HG03135 (cell line): ENCODE measurements around the gene OR11H7.
"Not testable (repeated sequence)": the region's sequence is repeated elsewhere in the genome, so short reads cannot be mapped to it uniquely, and the experiment has no call there.

Source experiments
- ATAC-seq: cut with Tn5 transposase; IDR thresholded peaks from one replicate; pipeline ENCODE4 v1.9.1; 2021; ENCODE audit warnings: mild to moderate bottlenecking, moderate library complexity; ENCODE audit not compliant: unreplicated experiment

OR11H7 gene

DNA sequence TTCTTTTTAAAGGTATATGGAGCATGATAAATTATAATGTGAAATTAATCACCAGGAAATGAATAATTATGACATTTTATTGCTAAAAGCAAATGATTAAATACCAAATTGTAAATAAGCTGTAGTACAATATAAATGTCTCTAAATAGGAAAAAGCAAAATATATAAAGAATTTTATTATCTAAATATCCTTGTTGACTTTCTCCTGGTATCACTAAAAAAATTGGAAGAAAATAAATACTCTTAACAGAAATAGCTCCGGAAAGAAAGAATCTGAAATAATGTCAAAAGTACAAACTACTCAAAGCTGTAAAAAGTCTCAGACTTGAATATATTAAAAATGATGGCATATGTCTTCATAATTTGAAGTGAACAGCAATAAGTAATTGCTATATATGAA is at the start of gene OR11H7:
TSS of gene OR11H7 (plus strand) at position 301 of the 400 bp plus-strand sequence.
- ATAC-seq, result no peak

DNA sequence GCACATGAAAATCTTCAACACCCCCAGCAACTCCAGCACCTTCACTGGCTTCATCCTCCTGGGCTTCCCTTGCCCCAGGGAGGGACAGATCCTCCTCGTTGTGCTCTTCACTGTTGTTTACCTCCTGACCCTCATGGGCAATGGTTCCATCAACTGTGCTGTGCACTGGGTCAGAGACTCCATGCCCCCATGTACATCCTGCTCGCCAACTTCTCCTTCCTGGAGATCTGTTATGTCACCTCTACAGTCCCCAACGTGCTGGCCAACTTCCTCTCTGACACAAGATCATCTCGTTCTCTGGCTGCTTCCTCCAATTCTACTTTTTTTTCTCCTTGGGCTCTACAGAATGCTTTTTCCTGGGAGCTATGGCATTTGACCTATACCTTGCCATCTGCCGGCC is 49.6 kb upstream of the OR11H7 start:
- ATAC-seq, result no peak

DNA sequence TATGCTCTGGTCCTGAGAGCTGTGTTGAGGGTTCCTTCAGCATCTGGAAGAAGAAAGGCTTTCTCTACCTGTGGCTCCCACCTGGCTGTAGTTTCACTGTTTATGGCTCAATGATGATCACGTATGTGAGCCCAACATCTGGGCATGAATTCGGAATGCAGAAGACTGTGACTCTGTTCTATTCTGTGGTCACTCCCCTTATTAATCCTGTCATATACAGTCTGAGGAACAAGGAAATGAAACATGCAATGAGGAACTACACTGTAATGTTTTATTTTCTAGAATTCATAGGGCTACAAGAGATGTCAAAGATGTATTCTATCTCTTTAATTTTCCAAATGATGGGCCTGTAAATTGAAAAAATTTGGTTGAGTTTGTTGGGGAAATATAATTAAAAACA is 48.9 kb upstream of the OR11H7 start:
- ATAC-seq, result no peak

DNA sequence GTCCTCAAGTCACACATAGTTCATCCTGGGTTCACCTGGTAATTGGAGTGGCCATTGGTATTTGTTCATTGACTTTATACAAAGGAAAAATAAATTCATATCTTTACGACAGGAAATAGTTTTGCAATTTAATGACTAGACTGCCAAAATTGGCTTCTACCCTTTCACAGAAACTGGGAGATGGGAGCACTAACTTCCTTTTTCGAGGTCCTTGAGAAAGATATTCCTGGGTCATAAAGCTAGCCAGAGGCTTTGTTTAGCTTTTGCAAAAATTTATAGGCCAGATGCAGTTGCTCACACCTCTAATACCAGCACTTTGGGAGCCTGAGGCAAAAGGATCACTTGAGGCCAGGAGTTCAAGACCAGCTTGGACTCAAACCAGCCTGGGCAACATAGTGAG is 48.3 kb upstream of the OR11H7 start:
- no peak for ATAC-seq

DNA sequence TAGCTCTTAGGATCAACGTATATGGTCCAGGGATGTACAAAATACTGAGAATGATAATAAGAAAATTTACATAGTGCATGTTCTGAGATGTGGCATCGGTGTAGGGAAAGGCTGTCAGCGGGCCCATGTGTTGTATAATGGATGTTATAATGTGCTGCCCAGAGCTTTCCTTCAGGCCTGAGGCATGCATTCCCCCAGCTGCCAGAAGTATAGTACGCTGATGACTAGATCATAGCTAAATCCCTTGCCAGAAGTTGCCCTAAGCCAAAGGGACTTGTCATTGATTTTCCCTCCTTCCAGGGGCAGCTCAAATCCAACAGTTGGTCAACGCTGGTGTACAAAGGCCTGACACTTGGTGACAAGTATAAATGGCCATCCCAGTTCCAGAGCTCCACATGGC is 44.6 kb upstream of the OR11H7 start:
- no peak for ATAC-seq

DNA sequence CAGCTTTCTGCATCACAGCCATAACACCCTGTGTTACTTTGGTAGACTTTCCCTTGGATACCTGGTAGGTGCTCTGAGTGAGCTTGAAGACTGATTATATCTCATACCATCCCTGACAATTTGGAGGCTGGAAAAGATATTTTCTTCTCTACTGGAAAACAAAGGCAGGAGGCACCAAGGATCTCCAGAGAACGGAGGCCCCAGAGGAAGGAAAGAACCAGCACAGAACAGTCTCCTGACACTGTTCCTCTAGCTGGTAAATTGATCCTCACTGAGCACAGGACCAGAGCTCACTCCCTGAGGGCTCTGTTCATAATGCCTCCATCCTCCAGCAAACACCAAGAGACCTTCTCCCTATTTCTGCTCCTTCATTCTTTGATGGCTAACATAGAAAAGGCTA is 38.2 kb upstream of the OR11H7 start, which contains the start of gene OR11G2:
TSS of gene OR11G2 (plus strand) at position 301 of the 400 bp plus-strand sequence. CDS start 6,542 bp downstream, outside the sequence.
- ATAC-seq, result no peak

DNA sequence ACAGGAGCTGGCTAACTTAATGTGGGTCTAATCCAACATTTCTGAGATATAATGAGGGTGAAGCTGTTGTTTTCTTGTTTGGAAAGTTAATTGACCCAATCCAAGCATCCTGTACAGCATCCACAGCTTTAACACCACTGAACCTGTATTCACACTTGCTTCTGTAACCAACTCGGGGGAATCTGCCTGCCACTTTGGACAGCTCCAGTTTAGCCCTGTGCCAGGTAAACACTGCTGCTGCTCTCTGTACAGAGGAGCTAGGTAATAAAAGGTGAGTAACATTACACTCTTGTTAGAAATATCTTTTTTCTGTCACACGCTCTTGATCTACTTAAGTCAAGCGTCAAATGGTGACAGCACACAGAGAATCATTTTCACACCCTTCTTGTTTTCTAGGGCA is 37.4 kb upstream of the OR11H7 start:
- no peak for ATAC-seq

DNA sequence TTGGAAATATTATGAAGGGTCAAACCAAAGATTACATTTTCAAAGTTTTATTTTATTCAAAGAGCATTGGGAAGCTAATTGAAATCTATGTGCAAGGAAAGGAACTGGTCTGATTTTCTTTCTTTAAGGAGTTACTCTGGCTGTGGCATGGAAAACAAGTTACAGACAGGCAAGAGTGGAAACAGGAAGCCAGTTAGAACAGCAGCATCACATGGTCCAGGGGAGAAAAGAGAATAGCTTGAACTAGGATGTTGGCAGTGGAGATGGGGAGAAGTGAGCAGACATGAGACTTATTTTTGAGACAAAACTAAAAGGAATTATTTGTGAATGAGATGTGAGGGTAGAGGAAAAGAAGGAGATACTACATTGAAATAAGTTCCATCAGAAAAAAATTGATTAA is 34.7 kb upstream of the OR11H7 start:
- ATAC-seq, result no peak

DNA sequence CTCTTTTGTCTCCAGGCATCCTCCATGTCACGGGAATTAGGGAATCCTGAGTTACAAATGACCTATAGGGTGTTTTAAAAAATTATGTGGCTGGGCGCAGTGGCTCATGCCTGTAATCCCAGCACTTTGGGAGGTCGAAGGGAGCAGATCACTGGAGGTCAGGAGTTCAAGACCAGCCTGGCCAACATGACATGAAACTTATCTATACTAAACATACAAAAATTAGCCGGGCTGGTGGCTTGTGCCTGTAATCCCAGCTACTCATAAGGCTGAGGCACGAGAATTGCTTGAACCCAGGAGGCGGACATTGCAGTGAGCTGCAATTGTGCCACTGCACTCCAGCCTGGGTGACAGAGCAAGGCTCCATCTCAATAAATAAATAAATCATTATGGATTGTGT is 33.6 kb upstream of the OR11H7 start:
- not testable (repeated sequence) for ATAC-seq

DNA sequence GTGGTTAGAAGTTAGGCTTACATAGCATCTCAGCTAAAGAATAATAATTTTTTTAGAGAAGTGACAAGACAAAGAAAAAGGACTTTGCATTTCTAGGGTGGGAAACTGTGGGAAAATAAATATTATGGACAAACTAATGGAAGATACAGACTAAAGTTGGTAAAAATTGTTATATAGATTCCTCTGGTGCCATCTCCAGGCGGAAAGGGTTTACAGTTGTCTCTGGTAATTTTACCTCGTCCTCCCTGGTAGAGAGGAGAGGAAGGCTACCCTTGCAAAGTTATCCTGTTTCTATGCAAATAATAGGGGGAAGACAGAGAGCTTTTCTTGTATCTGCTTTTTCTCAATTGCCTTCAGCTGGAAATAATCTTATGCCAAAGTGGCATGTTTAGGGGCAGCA is 32.9 kb upstream of the OR11H7 start:
- ATAC-seq, result no peak

DNA sequence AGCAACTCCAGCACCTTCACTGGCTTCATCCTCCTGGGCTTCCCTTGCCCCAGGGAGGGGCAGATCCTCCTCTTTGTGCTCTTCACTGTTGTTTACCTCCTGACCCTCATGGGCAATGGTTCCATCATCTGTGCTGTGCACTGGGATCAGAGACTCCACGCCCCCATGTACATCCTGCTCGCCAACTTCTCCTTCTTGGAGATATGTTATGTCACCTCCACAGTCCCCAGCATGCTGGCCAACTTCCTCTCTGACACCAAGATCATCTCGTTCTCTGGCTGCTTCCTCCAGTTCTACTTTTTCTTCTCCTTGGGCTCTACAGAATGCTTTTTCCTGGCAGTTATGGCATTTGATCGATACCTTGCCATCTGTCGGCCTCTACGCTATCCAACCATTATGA is 31.3 kb upstream of the OR11H7 start:
- ATAC-seq, result no peak

DNA sequence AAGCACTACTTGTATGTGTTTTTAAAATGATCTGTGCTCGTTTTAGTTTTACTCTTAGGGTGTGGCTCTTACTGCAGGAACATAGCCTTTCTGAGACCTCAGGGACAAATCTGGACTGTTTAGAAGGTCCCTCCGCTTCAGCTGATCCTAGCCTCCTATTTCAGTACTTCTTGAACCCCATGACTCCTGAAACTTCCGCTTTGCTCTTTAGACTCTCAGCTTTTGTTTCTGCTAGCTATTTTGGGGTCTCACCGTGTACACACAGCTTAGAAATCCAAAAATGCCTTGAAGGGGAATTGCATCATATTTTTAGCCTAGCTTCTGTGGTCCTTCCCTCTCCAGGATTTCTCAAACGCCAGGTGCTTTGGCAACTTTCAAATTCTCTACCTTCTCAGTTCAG is 29.8 kb upstream of the OR11H7 start:
- no peak for ATAC-seq

DNA sequence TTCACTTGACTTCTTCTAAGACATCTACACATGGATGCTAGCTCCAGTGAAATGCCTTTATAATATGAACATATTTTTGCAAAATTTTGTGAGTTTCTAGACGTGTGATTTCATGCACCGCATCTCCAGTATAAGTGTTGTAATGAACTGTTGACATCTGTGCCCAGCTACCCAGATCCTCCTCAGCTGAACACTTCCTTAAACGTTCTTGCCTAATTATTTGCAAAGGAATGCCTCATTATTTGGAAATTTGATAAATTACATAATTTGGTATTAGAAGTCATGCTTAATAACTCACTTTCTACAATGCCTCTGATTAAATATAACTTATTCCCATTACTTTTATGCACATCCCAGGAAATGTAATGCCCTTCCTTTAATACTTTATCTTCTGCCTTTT is 24.1 kb upstream of the OR11H7 start:
- no peak for ATAC-seq

DNA sequence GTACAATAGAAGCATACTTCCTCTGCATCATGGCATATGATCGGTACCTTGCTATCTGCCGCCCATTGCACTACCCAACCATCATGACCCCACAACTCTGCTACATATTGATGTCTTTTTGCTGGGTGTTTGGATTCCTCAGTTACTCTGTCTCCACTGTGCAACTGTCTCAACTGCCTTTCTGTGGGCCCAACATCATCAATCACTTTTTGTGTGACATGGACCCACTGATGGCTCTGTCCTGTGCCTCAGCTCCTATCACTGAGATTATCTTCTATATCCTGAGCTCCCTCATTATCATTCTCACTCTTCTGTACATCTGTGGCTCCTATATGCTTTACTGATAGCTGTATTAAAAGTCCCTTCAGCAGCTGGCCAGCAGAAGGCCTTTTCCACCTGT is 19.2 kb upstream of the OR11H7 start:
- ATAC-seq, result no peak

DNA sequence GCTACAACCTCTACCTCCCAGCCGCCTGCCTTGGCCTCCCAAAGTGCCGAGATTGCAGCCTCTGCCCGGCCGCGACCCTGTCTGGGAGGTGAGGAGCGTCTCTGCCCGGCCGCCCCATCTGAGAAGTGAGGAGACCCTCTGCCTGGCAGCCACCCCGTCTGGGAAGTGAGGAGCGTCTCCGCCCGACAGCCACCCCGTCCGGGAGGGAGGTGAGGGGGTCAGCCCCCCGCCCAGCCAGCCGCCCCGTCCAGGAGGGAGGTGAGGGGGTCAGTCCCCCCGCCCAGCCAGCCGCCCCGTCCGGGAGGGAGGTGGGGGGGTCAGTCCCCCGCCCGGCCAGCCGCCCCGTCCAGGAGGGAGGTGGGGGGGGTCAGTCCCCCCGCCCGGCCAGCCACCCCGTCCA is 16.4 kb upstream of the OR11H7 start:
- not testable (repeated sequence) for ATAC-seq

DNA sequence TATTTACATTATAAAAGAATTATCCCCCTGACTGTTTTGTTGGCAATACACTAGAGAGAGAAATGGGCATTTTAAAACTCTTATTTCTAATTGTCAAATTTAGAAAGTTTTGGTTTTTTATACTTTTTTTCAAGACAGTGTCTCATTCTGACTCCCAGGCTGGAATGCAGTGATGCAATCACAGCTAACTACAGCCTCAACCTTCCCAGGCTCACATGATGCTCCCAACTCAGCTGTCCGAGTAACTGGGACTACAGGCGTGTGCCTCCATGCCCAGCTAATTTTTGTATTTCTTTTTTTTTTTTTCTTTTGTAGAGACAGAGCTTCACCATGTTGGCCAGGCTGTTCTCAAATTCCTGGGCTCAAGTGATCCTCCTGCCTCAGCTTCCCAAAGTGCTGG is 13.6 kb upstream of the OR11H7 start:
- no peak for ATAC-seq

DNA sequence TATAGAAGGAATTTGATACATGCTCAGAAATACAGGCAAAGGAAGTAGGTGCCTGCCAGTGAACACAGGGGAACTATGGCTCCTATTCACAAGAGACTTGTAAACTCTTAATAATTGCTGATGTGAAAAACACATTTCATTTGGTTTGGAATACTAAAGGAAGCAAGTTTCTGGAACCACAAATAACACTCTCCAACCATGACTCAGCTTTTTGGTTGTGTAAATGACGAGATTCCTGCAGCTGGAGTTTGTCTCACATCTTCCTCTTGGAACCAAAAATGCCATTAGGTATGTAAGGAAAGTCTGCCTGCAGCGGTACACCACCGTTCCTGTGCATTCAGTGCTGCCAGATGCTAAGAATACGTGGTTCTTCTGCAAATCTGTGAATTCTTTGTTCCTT is 9.7 kb upstream of the OR11H7 start:
- no peak for ATAC-seq

DNA sequence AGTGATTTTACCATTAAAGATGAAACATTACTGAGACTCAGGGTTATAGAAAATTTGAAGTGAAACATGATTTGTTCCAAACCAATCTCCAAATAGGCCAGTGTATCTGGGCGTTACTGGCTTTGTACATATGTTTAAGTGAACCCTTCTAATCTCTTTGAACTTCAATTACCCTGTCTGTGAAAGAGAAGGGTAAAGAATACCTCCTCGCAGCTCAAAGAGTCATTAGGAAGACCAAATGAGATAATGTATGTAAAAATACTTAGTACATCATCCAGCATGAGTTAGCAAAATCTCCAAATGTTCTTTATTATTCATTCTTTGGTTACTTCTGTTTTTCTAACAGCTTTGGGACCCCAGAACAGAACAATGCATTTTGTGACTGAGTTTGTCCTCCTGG is 5.4 kb upstream of the OR11H7 start, which contains the start of gene OR11H6:
TSS of gene OR11H6 (plus strand) at position 301 of the 400 bp plus-strand sequence. CDS start at position 301, 0 bp downstream.
- ATAC-seq, result no peak

DNA sequence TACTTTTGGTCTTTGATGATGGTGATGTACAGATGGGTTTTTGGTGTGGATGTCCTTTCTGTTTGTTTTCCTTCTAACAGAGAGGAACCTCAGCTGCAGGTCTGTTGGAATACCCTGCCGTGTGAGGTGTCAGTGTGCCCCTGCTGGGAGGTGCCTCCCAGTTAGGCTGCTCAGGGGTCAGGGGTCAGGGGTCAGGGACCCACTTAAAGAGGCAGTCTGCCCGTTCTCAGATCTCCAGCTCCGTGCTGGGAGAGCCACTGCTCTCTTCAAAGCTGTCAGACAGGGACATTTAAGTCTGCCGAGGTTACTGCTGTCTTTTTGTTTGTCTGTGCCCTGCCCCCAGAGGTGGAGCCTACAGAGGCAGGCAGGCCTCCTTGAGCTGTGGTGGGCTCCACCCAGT is 6.6 kb downstream of the OR11H7 start:
- not testable (repeated sequence) for ATAC-seq

DNA sequence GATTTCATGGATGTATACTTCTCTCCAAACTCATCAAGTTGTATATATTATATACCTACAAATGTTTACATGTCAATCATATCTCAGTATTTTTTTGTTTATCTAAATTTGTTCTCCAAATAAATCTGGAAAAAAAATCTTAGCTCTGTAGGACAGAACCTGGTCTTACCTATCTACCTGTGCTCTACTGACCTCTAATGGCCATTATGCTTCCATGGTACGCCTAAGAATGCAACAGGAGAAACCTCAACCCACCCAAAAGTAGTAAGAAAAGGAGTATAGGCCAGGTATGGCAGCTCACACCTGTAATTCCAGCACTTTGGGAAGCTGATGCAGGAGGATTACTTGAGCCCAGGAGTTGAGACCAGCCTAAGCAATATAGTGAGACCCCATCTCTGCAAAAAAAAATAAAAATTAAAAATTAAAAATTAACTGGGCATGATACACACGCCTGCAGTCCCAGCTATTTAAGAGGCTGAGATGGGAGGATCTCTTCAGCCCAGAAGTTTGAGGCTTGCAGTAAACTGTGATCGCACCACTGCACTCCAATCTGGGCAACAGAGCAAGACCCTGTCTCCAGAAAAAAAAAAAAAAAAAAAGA is 19.0 kb downstream of the OR11H7 start:
- ATAC-seq, result no peak

DNA sequence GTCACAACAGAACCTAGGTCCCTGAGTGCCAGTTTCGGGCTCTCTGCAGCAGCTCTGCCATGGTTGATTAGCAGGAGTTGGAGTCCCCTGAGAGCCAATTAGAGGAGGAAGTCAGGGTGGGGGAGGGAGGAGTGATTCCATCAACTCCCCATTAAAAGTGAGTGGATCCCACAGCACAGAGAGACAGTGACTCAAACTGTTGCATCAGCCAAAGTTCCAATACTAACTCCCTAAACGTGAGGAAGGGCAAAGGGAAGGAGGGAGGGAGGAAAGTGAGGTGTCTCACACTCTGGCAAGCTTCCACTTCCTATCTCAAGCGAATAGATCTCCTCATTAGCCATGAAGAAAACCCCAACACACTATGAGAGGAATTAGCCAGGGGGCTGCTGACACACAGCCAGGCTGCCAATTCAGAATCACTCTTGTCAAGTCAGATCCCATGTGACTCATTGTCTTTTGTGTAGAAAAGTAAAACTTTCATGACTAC is 33.9 kb downstream of the OR11H7 start:
- no peak for ATAC-seq

DNA sequence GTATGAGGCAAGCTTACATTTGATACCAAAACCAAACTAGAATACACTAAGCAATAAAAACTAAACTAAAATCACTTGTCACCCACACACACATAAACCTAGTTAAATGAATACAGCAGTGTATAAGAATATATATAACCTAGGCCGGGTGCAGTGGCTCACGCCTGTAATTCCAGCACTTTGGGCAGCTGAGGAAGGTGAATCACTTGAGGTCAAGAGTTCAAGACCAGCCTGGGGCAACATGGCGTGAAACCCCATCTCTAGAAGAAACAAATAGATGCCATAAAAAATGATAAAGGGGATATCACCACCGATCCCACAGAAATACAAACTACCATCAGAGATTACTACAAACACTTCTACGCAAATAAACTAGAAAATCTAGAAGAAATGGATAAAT is 35.6 kb downstream of the OR11H7 start:
- ATAC-seq, result not testable (repeated sequence)

DNA sequence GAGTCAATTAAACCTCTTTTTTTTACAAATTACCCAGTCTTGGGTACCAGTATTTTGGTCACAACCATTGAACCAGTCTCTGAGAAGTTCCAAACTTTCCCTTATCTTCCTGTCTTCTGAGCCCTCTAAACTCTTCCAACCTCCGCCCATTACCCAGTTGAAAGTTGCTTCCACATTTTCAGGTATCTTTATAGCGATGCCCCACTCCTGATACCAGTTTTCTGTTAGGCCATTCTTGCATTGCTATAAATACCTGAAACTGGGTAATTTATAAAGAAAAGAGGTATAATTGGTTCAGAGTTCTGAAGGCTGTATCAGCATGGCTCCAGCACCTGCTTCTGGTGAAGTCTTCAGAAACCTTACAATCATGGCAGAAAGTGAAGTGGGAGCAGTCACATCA is 45.3 kb downstream of the OR11H7 start:
- no peak for ATAC-seq
